K562 (cell line): ENCODE measurements around the gene TMEM164. TPM values are rescaled to one million over a fixed set of nuclear protein-coding genes. Genes with fewer than 3 reads are reported as not detected.
A peak's percentile ranks its signal among the peaks of the same experiment; 100 is the strongest.

Experiments
- CBFA2T2 ChIP-seq: fragments of 450-650 bp; conservative IDR thresholded peaks from 2 replicates; pipeline ENCODE4 v1.6.1; 2017; ENCODE audit warnings: mild to moderate bottlenecking
- CBX8 ChIP-seq: fragments of 200-600 bp; sonication (generic); IDR thresholded peaks from 2 replicates; pipeline ENCODE4 v1.6.1; 2012; ENCODE audit warnings: borderline replicate concordance, mixed run types, low read depth, mild to moderate bottlenecking, moderate library complexity, mixed read lengths, low read length, control low read depth, inconsistent platforms; ENCODE audit not compliant: poor library complexity, severe bottlenecking; ENCODE audit errors: extremely low read depth
- DACH1 ChIP-seq: fragments of 450-650 bp; IDR thresholded peaks from 2 replicates; pipeline ENCODE4 v1.6.1; 2018; ENCODE audit not compliant: partially characterized antibody
- ELF2 ChIP-seq: fragments of 250-450 bp; sonication (Bioruptor Pico); IDR thresholded peaks from 2 replicates; pipeline ENCODE4 v1.5.0; 2021; ENCODE audit warnings: mild to moderate bottlenecking
- FOXA1 ChIP-seq: fragments of 450-650 bp; IDR thresholded peaks from 2 replicates; pipeline ENCODE4 v1.6.1; 2016; ENCODE audit warnings: mild to moderate bottlenecking, borderline replicate concordance
- HOMEZ ChIP-seq: fragments of 250-450 bp; sonication (Bioruptor Pico); IDR thresholded peaks from 2 replicates; pipeline ENCODE4 v1.4.0; 2020; ENCODE audit warnings: mild to moderate bottlenecking, moderate library complexity
- IRF2 ChIP-seq: sonication (generic); formaldehyde crosslinking; IDR thresholded peaks from 2 replicates; pipeline ENCODE4 v1.8.1; 2022; ENCODE audit warnings: mild to moderate bottlenecking, missing genetic modification reagents
- RHOXF2B ChIP-seq: fragments of 250-450 bp; sonication (Bioruptor Pico); conservative IDR thresholded peaks from 2 replicates; pipeline ENCODE4 v1.5.1; 2021
- RUNX1 ChIP-seq: sonication (generic); IDR thresholded peaks from 2 replicates; pipeline ENCODE4 v1.6.1; 2016; ENCODE audit warnings: antibody characterized with exemption, low read depth
- SAFB2 ChIP-seq: fragments of 200-400 bp; formaldehyde crosslinking; IDR thresholded peaks from 2 replicates; pipeline ENCODE4 v1.6.1; 2018; ENCODE audit warnings: borderline replicate concordance, low read length, low read depth, moderate library complexity; ENCODE audit not compliant: severe bottlenecking
- SAP30 ChIP-seq: fragments of 200-600 bp; sonication (generic); IDR thresholded peaks from 2 replicates; pipeline ENCODE4 v1.6.1; 2012; ENCODE audit warnings: borderline replicate concordance, low read depth, mild to moderate bottlenecking, moderate library complexity, low read length, control low read depth, inconsistent platforms; ENCODE audit not compliant: insufficient read depth, poor library complexity, severe bottlenecking
- SETDB1 ChIP-seq: IDR thresholded peaks from one replicate; pipeline ENCODE4 v1.6.1; 2012; ENCODE audit warnings: low read length, control low read depth, inconsistent platforms
- SMC3 ChIP-seq: conservative IDR thresholded peaks from 2 replicates; pipeline ENCODE4 v1.6.1; 2011; ENCODE audit warnings: low read depth, low read length, improper control_type of control experiment; ENCODE audit not compliant: insufficient read depth
- SREBF1 ChIP-seq: fragments of 150-350 bp; IDR thresholded peaks from 2 replicates; pipeline ENCODE4 v1.6.1; 2014; ENCODE audit warnings: antibody characterized with exemption, low read depth, low read length, borderline replicate concordance
- SRSF1 ChIP-seq: fragments of 200-400 bp; formaldehyde crosslinking; IDR thresholded peaks from 2 replicates; pipeline ENCODE4 v1.6.1; 2017; ENCODE audit warnings: mild to moderate bottlenecking, low read depth, low read length, moderate library complexity
- TARDBP ChIP-seq: fragments of 450-650 bp; IDR thresholded peaks from 2 replicates; pipeline ENCODE4 v1.6.1; 2016
- THAP7 ChIP-seq: fragments of 250-450 bp; sonication (Bioruptor Pico); IDR thresholded peaks from 2 replicates; pipeline ENCODE4 v1.5.0; 2021
- ZNF165 ChIP-seq: fragments of 250-450 bp; sonication (Bioruptor Pico); IDR thresholded peaks from 2 replicates; pipeline ENCODE4 v1.4.0; 2020; ENCODE audit warnings: borderline replicate concordance
- ZNF175 ChIP-seq: fragments of 200-800 bp; sonication (Bioruptor generic); IDR thresholded peaks from 2 replicates; pipeline ENCODE4 v1.6.1; 2016; ENCODE audit warnings: low read depth, mild to moderate bottlenecking, missing genetic modification characterization, missing compliant biosample characterization
- ZNF184 ChIP-seq: sonication (generic); formaldehyde crosslinking; IDR thresholded peaks from 2 replicates; pipeline ENCODE4 v1.5.0; 2020; ENCODE audit warnings: missing genetic modification reagents
- ZNF274 ChIP-seq: IDR thresholded peaks from 2 replicates; pipeline ENCODE4 v1.6.1; 2011; ENCODE audit warnings: low read depth, mild to moderate bottlenecking, low read length, moderate library complexity, borderline replicate concordance
- ZNF584 ChIP-seq: fragments of 200-800 bp; sonication (Bioruptor generic); IDR thresholded peaks from 2 replicates; pipeline ENCODE4 v1.6.1; 2016; ENCODE audit warnings: low read depth, mild to moderate bottlenecking, missing genetic modification characterization, missing compliant biosample characterization
- ZNF764 ChIP-seq: fragments of 250-450 bp; sonication (Bioruptor Pico); IDR thresholded peaks from 2 replicates; pipeline ENCODE4 v1.4.0; 2020; ENCODE audit warnings: low read depth, mild to moderate bottlenecking, moderate library complexity
- polyA plus RNA-seq, 8 experiments: library from polyadenylated mRNA; depleted of rRNA in 4 of 8; stranded (reverse) in 5 of 8; unstranded in 3 of 8; fragments of >200 nt; fragmentation: Nextera tagmentation in 2 of 8; fragmentation: Illumina TruSeq in 1 of 8; extraction: Ambion mirVana in 2 of 8; extraction: Trizol in 1 of 8; gene quantifications; 2 replicates each; pipeline versions ENCODE4 v1.2.1 to v1.2.3, GENCODE V29; 2011 to 2014; ENCODE audit warnings: inconsistent platforms in 1 of 8, missing spikeins in 1 of 8
- total RNA-seq, 7 experiments: library from RNA; depleted of rRNA in 6 of 7; stranded (reverse); fragments of >200 nt in 6 of 7; fragmentation: Illumina TruSeq in 2 of 7; extraction: Trizol in 2 of 7; gene quantifications; 2 replicates each; pipeline versions ENCODE4 v1.2.1 to v1.2.3, GENCODE V29; 2011 to 2021; ENCODE audit warnings: low replicate concordance in 1 of 7
- TF ChIP-seq, protein P1 (sequence below): fragments of 250-450 bp; sonication (Bioruptor Pico); IDR thresholded peaks from 2 replicates; pipeline ENCODE4 v1.8.0; 2022; ENCODE audit warnings: inconsistent platforms, mild to moderate bottlenecking, moderate library complexity, borderline replicate concordance
- TF ChIP-seq, protein P2 (sequence below): fragments of 450-650 bp; IDR thresholded peaks from 2 replicates; pipeline ENCODE4 v1.6.1; 2016; ENCODE audit warnings: low read depth, mild to moderate bottlenecking, moderate library complexity

TMEM164 gene
- total and polyA plus RNA-seq, 9 of the 15 experiments (the other 6 are each of a cell fraction or from before 2014, with no cell fraction given) = 2.4 to 57.3 (median 23.1) TPM

GRCh38 chrX:110000847-110001713, 1.8 kb upstream of the TMEM164 start (continued):
- no peak for TF ChIP-seq CBX8
- TF ChIP-seq SETDB1 = no peak
- no peak for TF ChIP-seq ZNF274
- no peak for TF ChIP-seq ZNF184
- no peak for TF ChIP-seq DACH1
- no peak for TF ChIP-seq SAP30
- TF ChIP-seq, protein P1, sequence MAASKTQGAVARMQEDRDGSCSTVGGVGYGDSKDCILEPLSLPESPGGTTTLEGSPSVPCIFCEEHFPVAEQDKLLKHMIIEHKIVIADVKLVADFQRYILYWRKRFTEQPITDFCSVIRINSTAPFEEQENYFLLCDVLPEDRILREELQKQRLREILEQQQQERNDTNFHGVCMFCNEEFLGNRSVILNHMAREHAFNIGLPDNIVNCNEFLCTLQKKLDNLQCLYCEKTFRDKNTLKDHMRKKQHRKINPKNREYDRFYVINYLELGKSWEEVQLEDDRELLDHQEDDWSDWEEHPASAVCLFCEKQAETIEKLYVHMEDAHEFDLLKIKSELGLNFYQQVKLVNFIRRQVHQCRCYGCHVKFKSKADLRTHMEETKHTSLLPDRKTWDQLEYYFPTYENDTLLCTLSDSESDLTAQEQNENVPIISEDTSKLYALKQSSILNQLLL (CRISPR knock-in tag) = no peak
- no peak for TF ChIP-seq SREBF1
- TF ChIP-seq THAP7 (CRISPR knock-in tag) = peak; percentile 89
- peak; percentile 98 for TF ChIP-seq ZNF584
- TF ChIP-seq FOXA1 = no peak
- no peak for TF ChIP-seq SMC3
- peak; percentile 96 for TF ChIP-seq RHOXF2B (CRISPR knock-in tag)
- TF ChIP-seq HOMEZ (CRISPR knock-in tag) = peak; percentile 98
- no peak for TF ChIP-seq CBFA2T2
- TF ChIP-seq ELF2 (CRISPR knock-in tag) = peak; percentile 86
- TF ChIP-seq RUNX1 = no peak
- no peak for TF ChIP-seq TARDBP
- no peak for TF ChIP-seq IRF2
- TF ChIP-seq ZNF175 = peak; percentile 99
- no peak for TF ChIP-seq SAFB2
- peak; percentile 96 for TF ChIP-seq ZNF165 (CRISPR knock-in tag)
- TF ChIP-seq SRSF1 = no peak
- peak; percentile 77 for TF ChIP-seq ZNF764 (CRISPR knock-in tag)
- TF ChIP-seq, protein P2, sequence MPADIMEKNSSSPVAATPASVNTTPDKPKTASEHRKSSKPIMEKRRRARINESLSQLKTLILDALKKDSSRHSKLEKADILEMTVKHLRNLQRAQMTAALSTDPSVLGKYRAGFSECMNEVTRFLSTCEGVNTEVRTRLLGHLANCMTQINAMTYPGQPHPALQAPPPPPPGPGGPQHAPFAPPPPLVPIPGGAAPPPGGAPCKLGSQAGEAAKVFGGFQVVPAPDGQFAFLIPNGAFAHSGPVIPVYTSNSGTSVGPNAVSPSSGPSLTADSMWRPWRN = no peak
